HL-60 (cell line): ENCODE data around the gene GTF2IRD1.
"Not testable (repeated sequence)": the region's sequence is repeated elsewhere in the genome, so short reads cannot be mapped to it uniquely, and the experiment has no call there.

Experiments
- GABPA ChIP-seq: IDR thresholded peaks from 2 replicates; pipeline ENCODE4 v1.6.1; 2012; ENCODE audit warnings: low read depth
- TF ChIP-seq, protein P1 (sequence below): IDR thresholded peaks from one replicate; pipeline ENCODE4 v1.5.1; 2011; ENCODE audit warnings: low read length, control low read depth, inconsistent platforms; ENCODE audit not compliant: insufficient read depth

- TF ChIP-seq, protein P1, sequence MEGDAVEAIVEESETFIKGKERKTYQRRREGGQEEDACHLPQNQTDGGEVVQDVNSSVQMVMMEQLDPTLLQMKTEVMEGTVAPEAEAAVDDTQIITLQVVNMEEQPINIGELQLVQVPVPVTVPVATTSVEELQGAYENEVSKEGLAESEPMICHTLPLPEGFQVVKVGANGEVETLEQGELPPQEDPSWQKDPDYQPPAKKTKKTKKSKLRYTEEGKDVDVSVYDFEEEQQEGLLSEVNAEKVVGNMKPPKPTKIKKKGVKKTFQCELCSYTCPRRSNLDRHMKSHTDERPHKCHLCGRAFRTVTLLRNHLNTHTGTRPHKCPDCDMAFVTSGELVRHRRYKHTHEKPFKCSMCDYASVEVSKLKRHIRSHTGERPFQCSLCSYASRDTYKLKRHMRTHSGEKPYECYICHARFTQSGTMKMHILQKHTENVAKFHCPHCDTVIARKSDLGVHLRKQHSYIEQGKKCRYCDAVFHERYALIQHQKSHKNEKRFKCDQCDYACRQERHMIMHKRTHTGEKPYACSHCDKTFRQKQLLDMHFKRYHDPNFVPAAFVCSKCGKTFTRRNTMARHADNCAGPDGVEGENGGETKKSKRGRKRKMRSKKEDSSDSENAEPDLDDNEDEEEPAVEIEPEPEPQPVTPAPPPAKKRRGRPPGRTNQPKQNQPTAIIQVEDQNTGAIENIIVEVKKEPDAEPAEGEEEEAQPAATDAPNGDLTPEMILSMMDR = not testable (repeated sequence)
- TF ChIP-seq GABPA = not testable (repeated sequence)
These were observed 99.9 kb downstream of the GTF2IRD1 start for GRCh38 chr7:74553596-74554012.
